ENCODE data around the gene TM2D1. TPM values are rescaled to one million over a fixed set of nuclear protein-coding genes. Genes with fewer than 3 reads are reported as not detected.

Gene TM2D1
- total RNA-seq, 3 donors from 2014 or later: 40.4 to 45.5 (median 42.6) TPM

DNA sequence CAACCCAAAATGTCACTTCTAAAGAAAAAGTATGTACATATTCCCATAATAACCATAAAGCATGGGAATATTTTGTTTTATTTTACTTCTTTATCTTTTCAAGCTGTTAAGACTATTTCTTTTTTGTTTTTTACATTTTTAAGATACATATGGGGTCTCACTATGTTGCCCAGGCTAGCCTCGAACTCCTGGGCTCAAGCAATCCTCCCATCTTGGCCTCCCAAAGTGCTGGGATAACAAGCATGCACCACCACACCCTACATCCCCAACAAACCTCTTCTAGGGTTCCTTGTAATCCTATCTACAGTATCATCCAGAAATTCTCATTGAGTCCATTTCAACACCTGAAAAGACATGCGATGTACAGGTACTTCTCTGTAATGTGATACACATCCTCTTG lies 87.5 kb downstream of the TM2D1 start:
- Histone ChIP-seq H3K4me3 (no peak overlapping the region), H3K4me1 (ENCODE audit: low read depth) (no peaks in the 10 kb centered on the region), H3K9me3 (no peaks in the 10 kb centered on the region), H3K36me3 (ENCODE audit: low read depth) (no peaks in the 10 kb centered on the region)
- DNase-seq (no peak), ATAC-seq (no peak)
- TF ChIP-seq, protein P1, sequence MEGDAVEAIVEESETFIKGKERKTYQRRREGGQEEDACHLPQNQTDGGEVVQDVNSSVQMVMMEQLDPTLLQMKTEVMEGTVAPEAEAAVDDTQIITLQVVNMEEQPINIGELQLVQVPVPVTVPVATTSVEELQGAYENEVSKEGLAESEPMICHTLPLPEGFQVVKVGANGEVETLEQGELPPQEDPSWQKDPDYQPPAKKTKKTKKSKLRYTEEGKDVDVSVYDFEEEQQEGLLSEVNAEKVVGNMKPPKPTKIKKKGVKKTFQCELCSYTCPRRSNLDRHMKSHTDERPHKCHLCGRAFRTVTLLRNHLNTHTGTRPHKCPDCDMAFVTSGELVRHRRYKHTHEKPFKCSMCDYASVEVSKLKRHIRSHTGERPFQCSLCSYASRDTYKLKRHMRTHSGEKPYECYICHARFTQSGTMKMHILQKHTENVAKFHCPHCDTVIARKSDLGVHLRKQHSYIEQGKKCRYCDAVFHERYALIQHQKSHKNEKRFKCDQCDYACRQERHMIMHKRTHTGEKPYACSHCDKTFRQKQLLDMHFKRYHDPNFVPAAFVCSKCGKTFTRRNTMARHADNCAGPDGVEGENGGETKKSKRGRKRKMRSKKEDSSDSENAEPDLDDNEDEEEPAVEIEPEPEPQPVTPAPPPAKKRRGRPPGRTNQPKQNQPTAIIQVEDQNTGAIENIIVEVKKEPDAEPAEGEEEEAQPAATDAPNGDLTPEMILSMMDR (IDR thresholded peaks at IDR 0.05): no peak
- intact Hi-C loops (cut with DNase I, micrococcal nuclease): no loop called here

DNA sequence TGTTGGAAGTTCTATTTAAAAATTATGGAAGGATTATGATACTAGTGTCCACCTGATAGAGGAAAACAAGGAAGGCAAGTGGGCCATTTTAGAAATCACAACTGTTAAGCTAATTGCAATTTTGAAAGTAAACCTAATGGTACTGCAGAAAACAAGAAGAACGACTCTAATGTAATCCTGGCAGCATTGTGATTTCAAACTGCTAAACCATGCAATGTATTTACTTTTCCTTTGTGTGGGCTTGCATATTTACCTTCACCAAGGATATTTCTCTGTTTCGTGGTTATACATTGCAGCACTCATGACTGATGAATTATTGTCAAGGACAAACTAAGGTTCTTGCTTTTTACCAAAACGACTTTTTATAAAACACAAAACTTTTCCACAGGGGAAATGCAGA lies 88.1 kb downstream of the TM2D1 start:
- intact Hi-C loops (cut with DNase I, micrococcal nuclease): no loop called here
- no peak for ATAC-seq
- H3K9me3 ChIP-seq: no peaks in the 10 kb centered on the region
- H3K4me3 ChIP-seq: no peak overlapping the region
- TF ChIP-seq, protein P1 (IDR thresholded peaks at IDR 0.05): no peak
- H3K36me3 ChIP-seq (ENCODE audit: low read depth): no peaks in the 10 kb centered on the region
- no peaks in the 10 kb centered on the region for H3K4me1 ChIP-seq (ENCODE audit: low read depth)
- no peak for DNase-seq

DNA sequence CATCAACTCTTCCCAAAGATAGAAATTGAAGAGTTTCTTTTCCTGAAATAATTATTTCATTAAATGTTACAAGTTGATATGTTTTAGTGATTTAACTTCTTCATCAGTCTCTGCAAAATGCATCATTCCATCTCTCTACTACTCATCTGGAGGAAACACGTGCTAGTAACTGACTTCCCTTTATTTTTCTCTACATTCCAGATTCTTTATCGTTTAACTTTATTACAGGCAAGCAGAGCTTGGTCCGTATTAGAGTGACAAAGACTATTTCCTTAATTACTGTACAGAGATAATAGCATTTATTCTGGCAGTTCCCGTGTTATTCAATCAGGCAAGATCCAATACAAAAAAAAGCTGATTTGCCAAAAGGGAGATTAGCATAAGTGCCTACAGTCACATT lies 88.6 kb downstream of the TM2D1 start:
- H3K4me3 ChIP-seq: no peak overlapping the region
- H3K9me3 ChIP-seq: no peaks in the 10 kb centered on the region
- no peaks in the 10 kb centered on the region for H3K36me3 ChIP-seq (ENCODE audit: low read depth)
- TF ChIP-seq, protein P1 (IDR thresholded peaks at IDR 0.05): no peak
- no peak for DNase-seq
- intact Hi-C loops (cut with DNase I, micrococcal nuclease): no loop called here
- H3K4me1 ChIP-seq (ENCODE audit: low read depth): no peaks in the 10 kb centered on the region
- no peak for ATAC-seq

DNA sequence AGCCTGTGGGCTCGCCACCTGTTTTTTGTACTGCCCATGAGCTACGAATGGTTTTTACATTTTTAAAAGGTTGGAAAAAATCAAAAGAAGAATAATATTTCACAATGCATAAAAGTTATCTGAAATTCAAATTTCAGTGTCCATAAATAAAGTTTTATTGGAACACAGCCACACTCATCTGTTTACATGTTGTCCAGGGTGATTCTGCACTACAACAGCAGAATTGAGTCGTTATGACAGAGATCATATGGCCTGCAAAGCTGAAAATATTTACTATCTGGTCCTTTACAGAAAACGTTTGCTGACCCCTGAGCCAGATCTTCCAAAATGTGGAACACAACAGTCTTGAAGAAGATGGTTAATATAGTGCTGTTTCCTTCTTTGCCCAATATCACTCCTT lies 89.4 kb downstream of the TM2D1 start:
- no peak for DNase-seq
- Histone ChIP-seq H3K9me3 (no peaks in the 10 kb centered on the region), H3K4me1 (ENCODE audit: low read depth) (no peaks in the 10 kb centered on the region), H3K4me3 (no peak overlapping the region), H3K36me3 (ENCODE audit: low read depth) (no peaks in the 10 kb centered on the region)
- intact Hi-C loops (cut with DNase I, micrococcal nuclease): no loop called here
- ATAC-seq: no peak
- TF ChIP-seq, protein P1 (IDR thresholded peaks at IDR 0.05): no peak

DNA sequence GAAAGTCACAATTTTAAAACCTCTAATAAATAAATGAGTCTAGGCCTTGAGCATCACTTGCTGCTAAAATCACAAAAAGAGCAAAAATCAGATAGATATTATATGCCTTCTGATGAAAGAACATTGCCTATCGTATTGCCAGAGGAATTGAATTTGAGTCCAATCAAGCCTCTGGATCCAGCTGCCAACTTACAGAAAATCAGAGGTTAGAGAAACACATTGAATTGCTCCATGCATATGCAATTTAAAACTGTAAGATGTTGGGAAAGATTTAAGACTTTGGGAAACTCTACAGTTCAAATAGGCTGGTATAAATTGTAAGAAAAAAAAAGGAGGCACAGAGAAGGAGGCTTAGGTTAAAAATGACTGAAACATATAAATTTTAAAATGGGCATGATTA lies 93.5 kb downstream of the TM2D1 start:
- Histone ChIP-seq H3K4me3 (no peak overlapping the region), H3K9me3 (no peaks in the 10 kb centered on the region), H3K36me3 (ENCODE audit: low read depth) (no peaks in the 10 kb centered on the region), H3K4me1 (ENCODE audit: low read depth) (no peaks in the 10 kb centered on the region)
- TF ChIP-seq, protein P1 (IDR thresholded peaks at IDR 0.05): no peak
- intact Hi-C loops (cut with DNase I, micrococcal nuclease): no loop called here
- no peak for DNase-seq
- no peak for ATAC-seq

Other genes starting within 250 kb of the TM2D1 start
- 100 to 1,000 TPM in 1 of 3 donors, 10 to 100 TPM in 2; 58.6 to 112 (median 65.9) TPM for gene PATJ, start 17.3 kb upstream of the TM2D1 start, total RNA-seq